GM19328 (cell line): ENCODE measurements around the gene RPS14.
"Not testable (repeated sequence)": the region's sequence is repeated elsewhere in the genome, so short reads cannot be mapped to it uniquely, and the experiment has no call there.

Source experiments
- ATAC-seq: cut with Tn5 transposase; IDR thresholded peaks from one replicate; pipeline ENCODE4 v1.9.1; 2021; ENCODE audit warnings: mild to moderate bottlenecking, moderate library complexity; ENCODE audit not compliant: unreplicated experiment

Gene RPS14

GRCh38 chr5:150481972-150482406 lies 32.5 kb upstream of the RPS14 start:
- ATAC-seq, result no peak

DNA sequence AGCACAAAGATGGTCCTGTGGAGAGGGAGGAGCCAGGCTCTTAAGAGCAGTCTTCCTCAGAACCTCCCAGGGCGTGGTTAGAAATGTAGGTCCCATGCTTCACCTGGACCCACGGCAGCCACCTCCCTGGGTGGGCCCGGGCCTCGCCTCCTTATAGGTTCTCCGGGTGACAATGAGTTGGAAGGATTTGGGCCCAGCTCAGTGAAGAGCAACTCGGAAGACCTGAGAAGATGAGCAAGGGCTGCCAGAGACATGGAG lies 32.1 kb upstream of the RPS14 start:
- ATAC-seq, result no peak

- no peak for ATAC-seq
Observed at GRCh38 chr5:150479416-150479815, 29.9 kb upstream of the RPS14 start.

DNA sequence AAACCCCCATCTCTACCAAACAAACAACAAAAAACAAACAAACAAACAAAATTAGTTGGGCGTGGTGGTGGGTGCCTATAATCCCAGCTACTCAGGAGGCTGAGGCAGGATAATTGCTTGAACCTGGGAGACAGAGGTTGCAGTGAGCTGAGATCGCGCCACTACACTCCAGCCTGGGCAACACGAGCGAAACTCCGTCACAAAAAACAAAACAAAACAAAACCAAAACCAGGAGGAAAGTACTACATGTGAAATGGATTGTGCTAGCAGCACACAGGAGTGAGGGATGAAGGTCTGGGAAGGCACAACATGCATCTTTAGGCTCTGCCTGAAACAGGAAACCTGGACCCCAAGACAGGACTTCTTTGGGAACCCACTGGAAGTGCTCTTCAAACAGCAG lies 27.0 kb upstream of the RPS14 start:
- not testable (repeated sequence) for ATAC-seq

GRCh38 chr5:150473673-150474358 lies 24.3 kb upstream of the RPS14 start:
- ATAC-seq, result no peak

DNA sequence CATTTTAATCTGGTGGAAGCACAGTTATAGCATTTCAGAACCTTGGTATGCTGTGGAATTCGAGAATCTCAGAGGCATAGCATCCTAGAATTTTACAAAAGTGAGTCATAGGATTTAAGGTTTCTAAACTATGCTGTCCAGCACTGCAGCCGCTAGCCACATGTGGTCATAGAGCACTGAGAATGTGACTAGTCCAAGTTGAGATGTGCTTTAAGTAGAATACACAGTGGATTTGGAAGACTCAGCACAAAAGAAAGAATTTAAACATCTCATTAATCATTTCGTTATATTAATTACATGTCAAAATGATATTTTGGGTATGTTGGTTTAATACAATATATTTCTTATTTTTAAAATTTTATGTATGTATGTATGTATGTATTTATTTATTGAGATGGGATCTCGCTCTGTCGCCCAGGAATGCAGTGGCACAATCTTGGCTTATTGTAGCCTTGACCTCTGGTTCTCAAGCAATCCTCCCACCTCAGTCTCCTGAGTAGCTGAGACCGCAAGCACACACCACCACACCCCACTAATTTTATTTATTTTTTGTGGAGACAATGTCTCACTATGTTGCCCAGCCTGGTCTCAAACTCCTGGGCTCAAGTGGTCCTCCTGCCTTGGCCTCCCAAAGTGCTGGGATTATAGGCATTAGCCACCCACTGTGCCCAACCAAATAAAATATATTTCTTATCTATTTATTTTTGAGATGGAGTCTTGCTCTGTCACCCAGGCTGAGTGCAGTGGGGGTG lies 20.4 kb upstream of the RPS14 start:
- ATAC-seq, result no peak

GRCh38 chr5:150468206-150468605 lies 18.7 kb upstream of the RPS14 start:
- no peak for ATAC-seq

DNA sequence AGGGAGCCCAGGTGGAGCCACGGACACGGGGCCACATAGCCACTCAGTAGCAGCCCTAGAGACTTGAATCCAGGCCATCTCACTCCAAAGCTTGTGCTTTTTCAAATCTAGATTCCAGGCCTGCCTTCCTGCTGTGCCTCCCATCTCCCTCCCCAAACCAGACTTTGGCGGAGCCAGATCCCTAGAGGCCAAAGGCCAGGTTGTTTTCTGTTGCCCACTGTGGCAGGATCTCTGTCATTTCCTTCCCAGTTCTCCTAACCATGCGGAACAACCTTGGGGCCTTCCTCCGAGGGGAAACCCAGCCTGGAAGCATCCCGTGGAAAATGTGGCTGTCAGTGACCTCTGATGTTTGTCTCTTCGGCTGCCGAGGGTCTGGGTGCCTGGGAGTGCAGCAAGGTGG lies 16.4 kb upstream of the RPS14 start:
- ATAC-seq, result no peak

GRCh38 chr5:150464554-150465012 lies 15.0 kb upstream of the RPS14 start:
- no peak for ATAC-seq

- ATAC-seq, result peak; percentile 85
Observed at GRCh38 chr5:150461231-150461630, 11.7 kb upstream of the RPS14 start.

DNA sequence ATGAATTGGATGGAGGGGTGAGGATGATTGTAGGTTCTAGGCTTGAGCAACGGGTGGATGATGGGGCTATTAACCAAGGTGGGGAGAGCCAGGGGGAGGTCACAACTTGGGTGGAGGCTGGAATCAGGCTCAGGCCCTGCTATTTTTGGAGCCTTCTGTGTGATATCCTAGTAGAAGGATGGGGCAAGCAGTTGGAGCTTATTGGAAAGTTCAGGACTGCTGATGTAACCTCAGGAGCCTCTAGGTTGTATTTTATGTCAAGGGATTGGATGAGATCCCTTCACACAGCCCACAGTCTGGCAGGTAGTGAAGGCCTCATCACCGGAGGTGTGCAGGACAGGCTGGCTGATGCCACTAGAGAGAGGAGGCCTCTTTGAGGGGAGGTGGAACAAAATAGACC lies 11.2 kb upstream of the RPS14 start:
- ATAC-seq, result peak; percentile 29

DNA sequence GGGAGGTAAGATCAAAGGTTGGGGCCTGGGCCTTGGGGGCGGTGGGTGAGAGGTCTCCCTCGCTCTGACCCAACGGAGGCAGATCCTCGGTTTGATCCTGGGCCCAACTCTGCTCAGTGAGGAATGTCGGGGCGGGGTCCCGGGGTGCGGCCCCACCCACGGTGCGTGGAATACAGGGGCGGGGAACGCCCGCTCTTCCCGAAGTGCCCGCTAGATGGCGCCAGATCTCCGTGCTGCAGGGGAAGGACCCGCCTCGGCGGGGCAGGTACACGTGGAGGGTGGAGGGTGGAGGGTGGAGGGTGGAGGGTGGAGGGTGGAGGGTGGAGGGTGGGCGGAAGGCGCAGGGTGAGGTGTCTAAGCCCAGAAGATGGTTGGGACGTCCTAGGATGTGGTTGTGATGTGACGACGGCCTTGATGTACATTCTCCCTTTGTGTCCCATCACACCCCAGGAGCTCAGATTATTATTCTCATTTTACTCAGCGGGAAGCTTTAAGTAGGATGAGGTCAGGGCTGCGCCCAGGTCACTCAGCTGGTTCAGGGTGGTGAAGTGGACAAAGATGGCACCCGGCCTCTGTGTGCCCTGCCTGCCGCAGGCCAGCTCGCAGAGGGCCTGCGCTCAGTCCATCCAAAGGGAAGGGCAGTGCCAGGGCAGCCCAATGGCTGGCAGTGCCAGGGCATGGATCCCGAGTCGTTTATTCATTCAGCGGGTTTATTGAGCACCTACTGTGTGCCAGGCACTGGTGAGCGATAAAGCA lies 9.4 kb upstream of the RPS14 start:
- peak; percentile 60 for ATAC-seq

DNA sequence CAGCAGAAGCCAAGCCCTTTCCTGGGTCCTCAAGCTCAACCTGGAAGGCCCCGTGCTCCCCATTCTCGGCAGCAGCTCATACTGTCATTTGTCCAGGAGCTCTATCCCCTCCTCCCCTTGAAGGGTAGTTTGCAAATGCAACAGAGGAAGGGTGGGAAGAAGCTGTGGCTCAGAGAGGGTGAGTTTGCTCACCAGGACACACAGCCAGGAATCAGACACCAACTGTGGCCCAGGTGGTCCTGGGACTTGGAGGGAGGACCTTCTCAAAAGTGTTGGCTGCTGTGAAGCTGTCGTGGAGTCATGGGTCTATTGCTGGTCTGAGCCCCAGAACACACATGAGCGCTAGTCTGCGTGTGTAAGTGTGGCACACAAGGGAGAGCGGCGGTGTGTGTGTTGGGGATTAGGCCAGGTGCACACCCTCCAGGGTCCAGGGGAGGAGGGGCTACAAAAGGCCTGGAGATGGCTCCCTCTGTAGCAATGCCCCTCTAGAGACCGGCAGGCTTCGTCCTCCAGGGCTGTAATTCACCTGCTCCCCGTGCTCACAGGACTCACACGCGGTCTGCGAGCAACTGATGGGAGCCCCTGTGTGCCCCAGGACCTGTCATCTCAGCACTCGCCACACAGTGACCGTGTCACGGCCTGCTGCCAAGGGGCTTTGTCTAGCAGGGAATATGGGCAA lies 8.2 kb upstream of the RPS14 start:
- no peak for ATAC-seq

DNA sequence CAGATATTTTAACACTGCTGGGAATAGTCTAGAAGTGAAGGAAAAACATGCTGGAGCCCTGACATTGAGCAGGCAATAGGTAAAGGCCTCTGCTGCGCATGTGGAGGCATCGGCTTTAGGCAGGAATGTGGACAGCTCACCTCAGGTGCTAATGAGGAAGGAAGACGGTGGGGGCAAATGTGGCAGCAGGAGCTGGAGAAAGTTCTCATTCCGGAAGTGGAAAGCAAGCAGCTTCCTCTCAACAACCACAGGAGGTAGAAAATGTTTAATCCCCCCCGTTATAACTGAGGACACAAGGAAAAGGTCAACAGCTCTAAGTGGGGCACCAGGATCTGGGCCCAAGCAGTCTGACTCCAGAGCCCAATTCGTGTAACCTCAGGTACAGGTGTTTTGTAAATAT lies 7.6 kb upstream of the RPS14 start:
- no peak for ATAC-seq

DNA sequence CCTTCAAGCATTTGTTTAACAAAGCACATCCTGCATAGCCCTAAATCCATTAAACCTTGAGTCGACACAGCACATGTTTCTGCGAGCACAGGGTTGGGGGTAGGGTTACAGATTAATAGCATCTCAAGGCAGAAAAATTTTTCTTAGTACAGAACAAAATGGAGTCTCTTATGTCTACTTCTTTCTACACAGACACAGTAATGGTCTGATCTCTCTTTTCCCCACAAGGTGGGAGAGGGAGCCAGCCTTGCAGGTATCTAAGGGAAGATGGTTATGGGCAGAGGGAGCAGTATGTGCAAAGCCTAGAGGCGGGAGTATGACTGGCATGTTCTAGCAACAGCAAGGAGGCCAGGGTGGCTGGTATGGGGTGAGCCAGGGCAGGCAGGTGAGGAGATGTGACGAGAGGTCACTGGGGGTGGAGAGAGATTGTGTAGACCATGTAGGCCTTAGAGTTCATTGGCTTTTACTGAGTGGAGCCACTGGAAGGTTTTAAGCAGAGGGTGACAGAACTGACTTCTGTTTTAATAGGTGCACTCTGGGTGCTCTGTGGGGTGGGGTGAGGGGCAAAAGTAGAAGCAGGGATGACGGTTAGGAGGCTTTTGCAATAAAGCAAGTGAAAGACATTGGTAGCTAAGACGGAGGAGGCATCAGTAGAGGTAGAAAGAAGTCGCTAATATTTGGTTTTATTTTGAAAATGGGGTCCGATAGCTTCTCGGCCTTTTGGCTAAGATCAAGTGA lies 5.1 kb upstream of the RPS14 start:
- no peak for ATAC-seq

GRCh38 chr5:150454027-150454426 lies 4.5 kb upstream of the RPS14 start:
- not testable (repeated sequence) for ATAC-seq

DNA sequence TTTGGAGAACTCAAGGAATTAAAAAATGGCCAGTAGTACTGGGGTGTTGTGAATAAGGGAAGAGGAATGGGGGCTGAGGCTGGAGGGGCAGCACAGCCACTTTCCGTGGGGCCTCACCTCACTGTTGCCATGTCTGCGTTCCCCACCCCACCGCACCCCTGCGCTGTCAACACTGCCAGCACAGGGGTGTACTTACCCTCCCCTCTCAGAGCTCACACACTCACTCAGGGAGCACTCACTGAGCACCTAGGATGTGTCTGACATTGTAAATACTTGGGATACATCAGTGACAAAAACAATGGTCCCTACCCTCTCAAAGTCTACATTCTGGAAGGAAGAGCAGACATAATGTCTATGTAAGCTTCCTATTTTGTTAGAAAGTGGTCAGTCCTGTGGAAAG lies 3.4 kb upstream of the RPS14 start:
- no peak for ATAC-seq

- ATAC-seq, result no peak
Observed at GRCh38 chr5:150451594-150451993, 2.1 kb upstream of the RPS14 start.

- peak; percentile 30 for ATAC-seq
Observed at GRCh38 chr5:150448952-150449516, 505 bp downstream of the RPS14 start.

- no peak for ATAC-seq
Observed at GRCh38 chr5:150448334-150448733, 1.2 kb downstream of the RPS14 start.
